ENCODE results near the gene SASH3.

Gene SASH3

GRCh38 chrX:129818123-129818522 lies 38.4 kb downstream of the SASH3 start:
- no peak for DNase-seq

GRCh38 chrX:129823115-129823514 lies 43.4 kb downstream of the SASH3 start:
- DNase-seq = peak; percentile 43

- DNase-seq = no peak
These were observed 43.8 kb downstream of the SASH3 start for GRCh38 chrX:129823522-129823921.

- no peak for DNase-seq
These were observed 44.9 kb downstream of the SASH3 start for GRCh38 chrX:129824620-129825019.

- DNase-seq = no peak
These were observed 46.2 kb downstream of the SASH3 start for GRCh38 chrX:129825746-129826505.

- no peak for DNase-seq
These were observed 50.7 kb downstream of the SASH3 start for GRCh38 chrX:129830494-129830893.

GRCh38 chrX:129831091-129831885 lies 51.5 kb downstream of the SASH3 start:
- peak; percentile 41 for DNase-seq

- no peak for DNase-seq
These were observed 53.6 kb downstream of the SASH3 start for GRCh38 chrX:129833153-129833990.

GRCh38 chrX:129836827-129837226 lies 57.1 kb downstream of the SASH3 start:
- no peak for DNase-seq

GRCh38 chrX:129840344-129840743 lies 60.6 kb downstream of the SASH3 start:
- DNase-seq = no peak

- DNase-seq = peak; percentile 34
These were observed 62.9 kb downstream of the SASH3 start for GRCh38 chrX:129842510-129843208.

- no peak for DNase-seq
These were observed 63.4 kb downstream of the SASH3 start for GRCh38 chrX:129843209-129843458.

GRCh38 chrX:129843459-129844306 lies 63.9 kb downstream of the SASH3 start, which contains the start of gene ZDHHC9:
Gene ZDHHC9 (minus strand): TSS chrX:129843886. CDS start chrX:129841945, 1,941 bp downstream.
- DNase-seq = peak; percentile 95

Measured in NCI-H1092 treated with DMSO at 0.1 percent for 48 hours (cell line).